Measurements from ENCODE around the gene DUSP6.

The DUSP6 gene, protein sequence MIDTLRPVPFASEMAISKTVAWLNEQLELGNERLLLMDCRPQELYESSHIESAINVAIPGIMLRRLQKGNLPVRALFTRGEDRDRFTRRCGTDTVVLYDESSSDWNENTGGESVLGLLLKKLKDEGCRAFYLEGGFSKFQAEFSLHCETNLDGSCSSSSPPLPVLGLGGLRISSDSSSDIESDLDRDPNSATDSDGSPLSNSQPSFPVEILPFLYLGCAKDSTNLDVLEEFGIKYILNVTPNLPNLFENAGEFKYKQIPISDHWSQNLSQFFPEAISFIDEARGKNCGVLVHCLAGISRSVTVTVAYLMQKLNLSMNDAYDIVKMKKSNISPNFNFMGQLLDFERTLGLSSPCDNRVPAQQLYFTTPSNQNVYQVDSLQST

GRCh38 chr12:89352492-89353187 lies at the start of gene DUSP6:
Gene DUSP6 (minus strand): TSS chr12:89352501. CDS start chr12:89352039, 462 bp downstream.
- DNase-seq = peak; percentile 80

DNA sequence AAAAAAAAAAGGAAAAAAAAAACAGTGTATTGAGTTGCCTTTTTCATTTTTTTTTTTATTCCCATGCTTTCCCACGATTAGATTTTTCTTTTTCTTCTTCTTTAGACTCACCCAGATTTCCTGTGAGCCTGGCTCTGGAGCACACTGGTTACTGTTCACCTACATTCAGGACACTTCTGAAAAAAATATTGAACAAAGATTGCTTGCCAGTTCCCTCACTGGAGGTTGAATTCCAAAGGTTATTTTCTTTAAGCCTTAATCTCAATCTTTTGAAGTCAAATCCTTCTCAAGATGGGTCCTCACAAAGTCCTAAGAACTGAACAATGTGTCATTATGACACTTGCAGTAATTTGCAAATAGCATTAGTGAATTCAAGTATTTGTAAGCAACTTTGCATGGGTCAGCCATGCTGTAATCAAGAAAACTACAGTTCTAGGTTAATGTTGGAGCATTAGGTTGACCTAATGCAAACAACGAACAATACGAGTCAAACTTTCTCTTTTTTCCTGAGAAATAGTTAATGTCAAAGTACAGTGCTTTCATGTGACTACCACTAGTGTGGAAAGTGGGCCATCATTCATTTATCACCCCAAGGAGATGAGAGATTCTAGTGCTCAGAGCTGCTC lies 49.2 kb upstream of the DUSP6 start:
- no peak for DNase-seq

DNA sequence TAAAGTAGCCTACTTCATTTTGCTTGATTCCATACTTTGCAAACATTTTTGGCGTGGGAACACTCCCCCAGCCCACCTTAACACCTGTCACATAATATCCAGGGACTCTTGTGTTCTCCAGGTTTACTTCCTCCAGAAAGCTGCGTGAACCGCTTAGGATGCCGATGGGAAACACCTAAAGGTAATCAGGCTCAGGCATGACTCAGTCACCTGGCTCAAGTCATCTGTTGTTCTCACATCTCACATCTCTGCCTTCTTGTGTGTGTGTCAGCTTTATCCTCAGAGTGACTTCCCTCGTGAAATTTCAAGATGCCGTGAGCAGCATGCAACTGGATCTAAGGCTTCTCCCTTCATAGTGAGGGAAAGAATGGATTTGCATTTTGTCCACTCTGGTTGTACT lies 48.1 kb upstream of the DUSP6 start:
- no peak for DNase-seq

GRCh38 chr12:89395712-89396111 lies 43.4 kb upstream of the DUSP6 start:
- no peak for DNase-seq

GRCh38 chr12:89393551-89394121 lies 41.3 kb upstream of the DUSP6 start:
- DNase-seq = no peak

DNA sequence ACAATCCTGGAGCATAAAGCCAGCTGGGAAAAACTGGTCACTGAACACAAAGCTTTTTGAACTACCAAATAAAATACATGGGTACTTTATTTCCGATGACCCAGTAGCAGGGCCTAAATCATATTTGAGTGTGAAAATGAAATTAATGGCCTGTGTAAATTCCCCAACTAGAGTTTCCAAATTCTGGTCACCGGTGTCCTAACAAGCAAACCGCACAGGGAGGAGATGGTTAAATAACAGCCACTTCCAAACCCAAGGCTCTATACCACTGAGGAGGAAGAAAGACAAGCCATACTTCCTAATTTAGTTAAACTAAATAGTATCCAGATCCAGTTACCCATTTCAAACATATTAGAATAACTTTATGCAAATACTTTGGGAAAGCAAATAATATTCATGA lies 40.1 kb upstream of the DUSP6 start:
- DNase-seq = no peak

DNA sequence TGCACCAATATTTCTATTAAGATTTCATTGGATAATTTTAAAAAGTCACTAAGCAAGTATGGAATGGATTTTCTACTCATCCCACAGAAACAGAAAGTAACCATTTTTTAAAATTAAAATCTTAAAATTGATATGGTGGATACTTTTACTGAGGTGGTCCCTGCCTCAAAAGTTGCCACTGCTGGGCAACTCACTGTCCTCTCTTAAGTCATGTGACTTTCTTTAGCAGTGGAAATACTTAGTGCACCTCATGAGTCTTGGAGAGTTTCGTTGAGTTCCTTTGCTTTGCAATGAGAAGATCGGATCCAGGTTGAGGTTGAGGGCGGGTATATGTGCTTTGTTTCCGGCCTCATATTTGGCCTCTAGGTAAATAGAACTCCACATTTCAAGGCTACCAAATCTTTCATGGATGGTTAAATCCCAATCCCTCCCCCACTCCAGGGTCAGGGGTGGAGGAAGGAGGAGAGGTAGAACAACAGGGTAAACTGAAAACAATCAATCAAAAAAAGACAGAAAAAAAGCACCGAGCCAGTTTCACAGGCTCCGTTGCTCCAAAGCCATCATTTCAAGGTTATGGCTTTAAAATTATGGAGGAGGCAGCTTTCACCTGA lies 39.5 kb upstream of the DUSP6 start:
- DNase-seq = no peak

DNA sequence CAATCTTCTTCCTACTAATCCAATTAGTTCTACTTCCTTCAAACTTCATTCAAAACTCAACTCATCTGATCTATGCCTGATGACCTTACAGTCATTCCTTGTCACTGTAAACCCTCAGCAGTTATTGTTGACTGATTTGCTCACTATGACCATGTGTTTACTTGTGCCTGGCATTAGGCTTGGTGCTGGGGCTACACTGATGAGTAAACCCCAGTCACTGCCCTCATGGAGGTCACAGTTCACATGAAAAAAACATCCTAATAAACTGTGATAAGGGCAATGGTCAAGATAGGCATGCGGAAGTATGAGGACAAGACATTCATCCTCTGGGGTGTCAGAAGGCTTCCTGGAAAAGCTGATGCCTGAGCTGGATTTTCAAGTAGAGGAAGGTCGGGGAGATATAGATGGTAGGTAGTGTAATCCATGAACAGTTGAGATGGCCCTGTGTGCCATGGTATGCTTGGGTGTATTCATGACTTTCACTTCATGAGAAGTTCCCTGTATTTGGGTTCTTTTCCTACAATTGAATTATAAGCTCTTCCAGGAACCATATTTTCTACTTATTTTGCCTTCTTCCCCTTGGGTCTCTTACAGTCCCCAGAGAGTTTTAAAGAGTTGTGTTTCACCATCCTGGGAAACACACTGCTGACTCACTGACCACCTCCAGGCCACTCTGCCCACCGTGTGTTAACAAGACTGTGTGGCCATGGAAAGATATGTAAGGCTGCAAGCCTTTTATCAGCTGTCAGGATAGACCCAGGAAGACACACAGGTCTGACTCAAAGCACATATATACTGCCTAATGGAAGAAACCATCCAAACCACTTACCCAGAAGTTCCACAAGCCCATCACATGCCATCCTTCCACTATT lies 38.7 kb upstream of the DUSP6 start:
- DNase-seq = no peak

- no peak for DNase-seq
Measured at GRCh38 chr12:89389755-89390661, 37.7 kb upstream of the DUSP6 start.

DNA sequence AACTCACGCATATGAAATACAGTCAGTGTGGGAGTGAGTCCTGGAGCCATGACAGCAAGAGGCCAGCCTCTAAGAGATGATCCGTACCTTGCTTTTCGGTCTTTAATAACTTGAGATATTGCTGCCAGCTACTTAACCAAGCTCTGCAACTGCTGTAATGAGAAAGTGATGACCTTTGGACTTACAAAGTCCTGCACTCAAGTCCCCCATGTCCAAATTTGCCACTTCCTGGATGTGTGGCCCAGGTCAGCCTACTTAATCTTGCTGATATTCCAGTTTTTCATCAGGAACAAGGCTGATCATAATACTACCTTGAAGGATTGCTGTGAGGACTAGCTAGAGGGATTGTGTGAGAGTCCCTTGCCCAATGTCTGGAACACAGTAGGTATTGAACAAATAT lies 33.8 kb upstream of the DUSP6 start:
- no peak for DNase-seq

- no peak for DNase-seq
Measured at GRCh38 chr12:89384807-89385206, 32.5 kb upstream of the DUSP6 start.

DNA sequence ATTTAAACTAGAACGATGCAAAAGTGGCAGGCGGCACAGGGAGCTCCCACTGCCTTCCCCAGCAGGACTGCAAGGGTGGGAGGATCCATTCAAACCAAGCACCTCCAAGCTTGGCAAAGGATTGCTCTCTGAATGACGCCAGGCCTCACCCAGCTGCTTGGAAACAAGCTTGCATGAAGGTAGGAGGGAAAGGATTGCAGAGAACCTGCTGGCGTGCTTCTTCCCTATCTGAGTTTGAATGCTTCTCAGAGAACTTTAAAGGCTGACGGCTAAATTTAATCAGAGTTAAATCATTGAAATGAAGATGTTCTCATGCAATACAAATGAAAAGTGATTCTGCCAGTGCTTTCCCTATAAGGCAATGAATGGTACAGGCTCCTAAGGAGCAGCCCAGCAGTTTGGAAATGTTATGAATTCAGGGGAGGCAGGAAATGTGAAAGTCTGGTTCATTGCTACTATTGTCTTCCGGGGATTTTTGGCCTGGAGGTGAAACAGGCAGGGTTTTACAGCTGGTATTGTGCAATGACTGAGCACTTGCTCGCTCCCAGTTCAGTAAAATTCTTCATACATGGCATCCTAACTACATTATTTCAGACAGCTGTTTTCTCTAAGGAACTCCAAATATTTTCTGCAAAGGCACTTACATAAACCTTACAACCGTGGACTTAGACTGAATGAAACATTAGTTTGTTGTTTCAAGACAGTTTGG lies 31.9 kb upstream of the DUSP6 start:
- DNase-seq = no peak

DNA sequence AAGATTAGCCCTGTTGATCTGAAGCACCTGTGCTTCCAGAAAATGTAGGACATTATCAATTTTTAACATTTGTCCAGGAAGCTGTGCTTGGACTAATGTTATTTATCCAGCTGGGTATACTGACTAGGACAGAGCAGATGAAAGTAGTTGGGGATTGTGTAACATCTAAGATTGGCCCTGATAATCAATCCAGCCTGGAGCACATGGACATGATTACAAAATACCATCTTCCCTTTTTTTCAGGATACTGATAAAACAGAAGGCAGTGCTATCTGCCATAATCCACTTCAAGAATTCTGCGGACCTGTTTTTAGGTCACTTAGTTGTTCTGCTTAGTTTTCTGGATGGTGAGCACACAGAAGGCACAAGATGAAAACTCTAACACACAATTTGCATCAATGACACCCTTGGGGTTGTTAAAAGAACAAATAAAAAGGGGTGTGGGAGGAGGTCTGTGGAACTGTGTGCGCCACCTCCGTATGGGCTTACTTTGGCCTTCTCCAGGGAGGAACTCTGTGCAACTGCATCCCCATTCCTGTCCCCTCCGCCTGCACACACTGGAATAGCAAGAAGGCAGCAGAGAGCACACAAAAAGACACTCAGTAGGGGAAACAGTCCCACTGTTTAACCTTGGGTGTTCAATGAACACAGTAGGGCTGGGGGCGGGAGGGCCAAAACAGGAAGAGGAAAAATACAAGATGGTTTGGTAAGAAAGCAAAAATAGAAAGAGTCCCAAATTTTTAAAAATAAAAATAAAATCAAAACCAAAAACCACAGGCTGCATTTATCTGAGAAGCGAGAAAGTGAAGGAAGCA lies 31.1 kb upstream of the DUSP6 start:
- no peak for DNase-seq

DNA sequence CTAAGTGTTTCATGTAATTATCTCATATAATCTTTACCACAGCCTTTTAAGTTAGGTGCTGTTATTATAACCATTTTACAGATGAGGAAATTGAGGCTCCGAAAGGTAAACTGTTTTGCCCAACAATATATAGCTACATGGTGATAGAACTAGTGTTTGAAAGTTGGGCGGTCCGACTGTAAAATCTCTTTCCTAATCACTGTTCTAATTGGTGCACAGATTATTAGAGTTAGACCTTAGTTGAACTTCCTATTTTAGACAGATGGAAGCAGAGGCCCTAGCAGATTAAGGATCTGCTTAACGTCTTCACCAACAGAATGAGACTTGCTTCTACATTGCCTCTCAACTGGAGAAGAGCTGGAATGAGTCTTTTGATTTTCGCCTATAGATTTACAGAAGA lies 30.0 kb upstream of the DUSP6 start:
- no peak for DNase-seq

DNA sequence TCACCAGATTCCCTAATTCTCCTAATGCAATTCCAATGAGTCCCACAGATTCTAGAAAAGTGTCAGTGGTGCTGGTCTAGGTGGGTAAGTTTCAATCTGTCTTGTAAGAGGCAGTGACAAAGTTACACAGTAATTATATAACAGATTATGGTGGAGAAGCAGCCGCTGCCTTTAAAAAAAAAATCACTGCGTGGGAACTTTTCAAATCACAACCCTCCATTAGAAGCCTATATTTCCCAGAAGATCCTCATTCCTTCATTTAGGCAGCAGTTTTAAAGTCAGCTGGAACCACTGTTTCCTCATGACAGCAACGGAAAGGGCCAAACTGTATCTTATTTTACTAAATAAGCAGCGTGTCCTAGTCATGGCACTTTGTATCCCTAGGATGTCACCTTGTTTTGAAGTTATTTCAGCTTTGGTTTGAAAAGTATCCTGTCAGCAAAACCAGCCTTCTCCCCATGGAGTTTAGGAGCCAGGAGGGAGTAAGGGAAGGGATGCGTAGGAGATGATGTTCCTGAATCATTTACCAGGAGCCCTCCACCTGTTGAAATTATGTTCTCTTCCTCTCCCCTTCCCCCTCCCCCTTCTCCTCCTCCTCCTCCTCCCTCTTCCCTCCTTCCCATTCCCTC lies 27.7 kb upstream of the DUSP6 start:
- DNase-seq = no peak

DNA sequence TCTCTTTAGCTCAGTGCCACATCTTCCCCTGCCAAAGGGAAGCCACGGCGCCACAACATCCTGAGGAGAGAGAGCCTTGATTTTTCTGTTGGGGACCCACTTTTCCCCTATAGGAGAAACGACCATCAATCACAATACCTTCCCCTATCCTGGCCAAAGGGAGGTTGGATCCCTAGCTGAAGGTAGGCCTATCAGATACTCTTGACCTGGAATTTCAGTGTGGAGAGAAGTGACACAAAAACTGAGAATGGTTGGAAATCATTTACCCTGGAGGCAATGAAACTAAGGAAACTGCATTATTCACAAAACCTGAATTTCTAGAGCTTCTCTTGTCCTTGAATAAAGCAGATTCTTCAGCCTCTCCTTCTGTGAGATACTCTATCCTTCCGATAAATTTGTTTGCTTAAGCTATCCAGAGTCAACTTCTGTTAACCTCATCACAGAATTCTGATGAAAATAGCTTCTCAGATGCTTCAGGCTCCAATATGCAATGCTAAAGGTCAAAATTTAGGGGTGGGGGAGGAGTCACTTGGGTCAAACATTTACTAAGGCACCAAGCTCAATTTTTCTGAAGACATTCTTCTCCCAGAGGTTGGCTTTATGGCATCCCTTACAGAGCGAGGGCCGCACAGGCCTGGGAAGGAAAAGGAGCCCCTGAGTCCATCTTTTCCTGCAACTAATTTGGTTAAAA lies 27.0 kb upstream of the DUSP6 start:
- no peak for DNase-seq

DNA sequence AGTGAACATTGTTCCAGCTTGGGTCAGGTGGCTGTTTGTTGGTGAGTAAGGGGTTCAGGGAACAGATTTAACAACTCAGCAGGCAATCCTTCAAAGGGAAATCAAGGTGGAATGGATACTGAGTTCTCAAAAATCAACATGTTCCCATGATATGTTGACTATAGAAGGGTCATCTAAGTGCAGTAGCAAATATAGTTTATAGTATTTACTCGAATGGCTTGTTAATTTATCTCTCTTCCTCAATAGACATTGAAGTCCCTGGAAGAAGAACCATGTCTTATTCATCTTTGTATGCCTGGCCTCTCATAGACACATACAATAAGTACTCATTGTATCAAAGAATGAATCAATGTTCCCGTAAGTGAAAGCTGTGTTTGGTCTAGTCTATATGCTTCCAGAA lies 24.5 kb upstream of the DUSP6 start:
- no peak for DNase-seq

DNA sequence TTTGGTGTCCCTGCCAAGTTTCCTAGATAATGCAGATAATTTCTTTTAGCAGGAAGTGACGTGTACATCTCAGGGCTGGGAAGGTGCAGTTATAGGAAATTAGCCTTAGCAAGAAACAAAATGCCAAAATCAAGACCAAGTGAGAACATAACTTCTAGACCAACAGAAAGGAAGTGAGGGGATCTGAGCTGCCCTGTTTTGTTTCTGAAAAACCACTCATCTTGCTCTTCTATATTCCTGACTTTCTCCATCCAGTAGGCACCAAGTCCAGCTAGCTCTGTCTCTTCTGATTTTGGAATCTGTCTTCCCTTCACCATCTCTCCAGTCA lies 23.9 kb upstream of the DUSP6 start:
- DNase-seq = no peak
